Vagina (tissue), 2 donors: Measurements from ENCODE around the gene ZNF70. TPM values are rescaled to one million over a fixed set of nuclear protein-coding genes. Genes with fewer than 3 reads are reported as not detected.

Experiments
- DNase-seq, 2 donors: peaks; one replicate each; pipeline ENCODE4 v3.0.0-alpha.2; 2017; ENCODE audit errors: extremely low spot score in 2 of 2
- H3K27ac ChIP-seq: fragments of 200-600 bp; sonication (generic); one replicate; pipeline ENCODE4 v1.5.1; 2019
- H3K27me3 ChIP-seq: fragments of 200-600 bp; sonication (generic); one replicate; pipeline ENCODE4 v1.5.1; 2019
- H3K36me3 ChIP-seq, 2 donors: fragments of 200-600 bp; sonication (generic); one replicate each; pipeline ENCODE4 v1.5.1; 2017 to 2019
- H3K4me1 ChIP-seq: fragments of 200-600 bp; sonication (generic); one replicate; pipeline ENCODE4 v1.5.1; 2019
- H3K4me3 ChIP-seq, 2 donors: fragments of 200-600 bp; sonication (generic); 1 replicate in 1 of 2; 2 replicates in 1 of 2; pipeline ENCODE4 v1.5.1; 2016 to 2019
- H3K9me3 ChIP-seq: fragments of 200-600 bp; sonication (generic); one replicate; pipeline ENCODE4 v1.5.1; 2019
- CTCF ChIP-seq, 3 experiments: fragments of 450-650 bp in 2 of 3; fragments of 200-600 bp in 1 of 3; sonication (generic) in 1 of 3; IDR thresholded peaks; one replicate each; pipeline ENCODE4 v1.5.1; 2017 to 2019; ENCODE audit warnings: antibody characterized with exemption in 3 of 3, mild to moderate bottlenecking in 2 of 3, moderate library complexity in 2 of 3
- POLR2A ChIP-seq, 2 donors: fragments of 450-650 bp; IDR thresholded peaks; one replicate each; pipeline ENCODE4 v1.6.1; 2017; ENCODE audit warnings: antibody characterized with exemption in 2 of 2, mild to moderate bottlenecking in 2 of 2, moderate library complexity in 2 of 2
- POLR2AphosphoS5 ChIP-seq, 2 donors: sonication (generic); formaldehyde crosslinking; IDR thresholded peaks; one replicate each; pipeline ENCODE4 v1.9.0; 2017; ENCODE audit warnings: antibody characterized with exemption in 2 of 2, mild to moderate bottlenecking in 2 of 2, low read depth in 1 of 2; ENCODE audit not compliant: insufficient read depth in 1 of 2
- intact Hi-C: fragments of 100-400 bp; cut with DNase I; formaldehyde crosslinking; loops from one replicate; pipeline ENCODE4 v1.15.1; 2023
- total RNA-seq: library from RNA; depleted of rRNA; stranded (reverse); fragments of >200 nt; gene quantifications from one replicate; pipeline ENCODE4 v1.2.3, GENCODE V29; 2016

ZNF70 gene
- total RNA-seq, 1 donor from 2014 or later = 4.9 TPM

GRCh38 chr22:23753385-23753784 is 2.5 kb upstream of the ZNF70 start:
- no peak for DNase-seq
- TF ChIP-seq POLR2A (IDR thresholded peaks at IDR 0.05) = no peak
- no peak for TF ChIP-seq POLR2AphosphoS5 (IDR thresholded peaks at IDR 0.05; ENCODE audit: insufficient read depth in 1 of 2, low read depth in 1 of 2)
- no peak for TF ChIP-seq CTCF (IDR thresholded peaks at IDR 0.05)
- Histone ChIP-seq H3K27me3 (no peaks in the 10 kb centered on the region), H3K9me3 (no peaks in the 10 kb centered on the region), H3K4me3 (no peak overlapping the region), H3K4me1 (peaks cover 19% of the 10 kb centered on the region), H3K27ac (no peak overlapping the region), H3K36me3 (no peaks in the 10 kb centered on the region)
- intact Hi-C loops = no loop called here

GRCh38 chr22:23752750-23753149 is 1.8 kb upstream of the ZNF70 start:
- Histone ChIP-seq H3K4me3 (no peak overlapping the region), H3K27ac (no peak overlapping the region), H3K36me3 (no peaks in the 10 kb centered on the region), H3K4me1 (peaks cover 19% of the 10 kb centered on the region), H3K9me3 (no peaks in the 10 kb centered on the region), H3K27me3 (no peaks in the 10 kb centered on the region)
- intact Hi-C loops = no loop called here
- TF ChIP-seq POLR2AphosphoS5 (IDR thresholded peaks at IDR 0.05; ENCODE audit: insufficient read depth in 1 of 2, low read depth in 1 of 2) (no peak), POLR2A (IDR thresholded peaks at IDR 0.05) (no peak)
- no peak for DNase-seq

- H3K4me1 ChIP-seq = peaks cover 19% of the 10 kb centered on the region
- intact Hi-C loops = no loop called here
- H3K27me3 ChIP-seq = no peaks in the 10 kb centered on the region
- TF ChIP-seq POLR2A (IDR thresholded peaks at IDR 0.05) = no peak
- TF ChIP-seq POLR2AphosphoS5 (IDR thresholded peaks at IDR 0.05; ENCODE audit: insufficient read depth in 1 of 2, low read depth in 1 of 2) = no peak
- no peak for TF ChIP-seq CTCF (IDR thresholded peaks at IDR 0.05)
- H3K9me3 ChIP-seq = no peaks in the 10 kb centered on the region
- no peak overlapping the region for H3K27ac ChIP-seq
- no peaks in the 10 kb centered on the region for H3K36me3 ChIP-seq
- no peak overlapping the region for H3K4me3 ChIP-seq
- DNase-seq = no peak
Observed at GRCh38 chr22:23752090-23752691, 1.3 kb upstream of the ZNF70 start.

GRCh38 chr22:23751441-23751996 is 607 bp upstream of the ZNF70 start:
- peak overlapping the region; percentile 60 to 84 for H3K4me3 ChIP-seq
- H3K27ac ChIP-seq = peak overlapping the region; percentile 90
- no peaks in the 10 kb centered on the region for H3K27me3 ChIP-seq
- intact Hi-C loops = no loop called here
- DNase-seq = no peak
- no peaks in the 10 kb centered on the region for H3K9me3 ChIP-seq
- H3K36me3 ChIP-seq = no peaks in the 10 kb centered on the region
- no peak for TF ChIP-seq CTCF (IDR thresholded peaks at IDR 0.05)
- no peak for TF ChIP-seq POLR2A (IDR thresholded peaks at IDR 0.05)
- TF ChIP-seq POLR2AphosphoS5 (IDR thresholded peaks at IDR 0.05; ENCODE audit: insufficient read depth in 1 of 2, low read depth in 1 of 2) = peak in 1 of 2 donors; percentile 31
- H3K4me1 ChIP-seq = peaks cover 19% of the 10 kb centered on the region

GRCh38 chr22:23750367-23750713 is 572 bp downstream of the ZNF70 start:
- H3K36me3 ChIP-seq = no peaks in the 10 kb centered on the region
- intact Hi-C loops = no loop called here
- H3K27ac ChIP-seq = peak overlapping the region; percentile 90
- H3K27me3 ChIP-seq = no peaks in the 10 kb centered on the region
- no peaks in the 10 kb centered on the region for H3K9me3 ChIP-seq
- peaks cover 19% of the 10 kb centered on the region for H3K4me1 ChIP-seq
- no peak for TF ChIP-seq POLR2AphosphoS5 (IDR thresholded peaks at IDR 0.05; ENCODE audit: insufficient read depth in 1 of 2, low read depth in 1 of 2)
- TF ChIP-seq POLR2A (IDR thresholded peaks at IDR 0.05) = no peak
- TF ChIP-seq CTCF (IDR thresholded peaks at IDR 0.05) = no peak
- H3K4me3 ChIP-seq = peak overlapping the region; percentile 60 to 84
- no peak for DNase-seq
